Endothelial cell of umbilical vein (primary cell): ENCODE data around the gene SPO11.

Experiments used
- CTCF ChIP-seq, 2 donors: IDR thresholded peaks; 1 replicate in 1 of 2; 2 replicates in 1 of 2; pipeline ENCODE4 v1.5.1; 2011; ENCODE audit warnings: low read length in 2 of 2, mild to moderate bottlenecking in 2 of 2, moderate library complexity in 2 of 2, control low read depth in 1 of 2, inconsistent platforms in 1 of 2, low read depth in 1 of 2; ENCODE audit not compliant: insufficient read depth in 1 of 2; ENCODE audit errors: extremely low read depth in 1 of 2
- POLR2A ChIP-seq: IDR thresholded peaks from 2 replicates; pipeline ENCODE4 v1.6.1; 2012; ENCODE audit warnings: low read depth, mild to moderate bottlenecking, control low read depth, low read length
- POLR2AphosphoS5 ChIP-seq: IDR thresholded peaks from 2 replicates; pipeline ENCODE4 v1.6.1; 2012; ENCODE audit warnings: low read depth, mild to moderate bottlenecking, control low read depth, low read length, moderate library complexity; ENCODE audit not compliant: insufficient read depth

DNA sequence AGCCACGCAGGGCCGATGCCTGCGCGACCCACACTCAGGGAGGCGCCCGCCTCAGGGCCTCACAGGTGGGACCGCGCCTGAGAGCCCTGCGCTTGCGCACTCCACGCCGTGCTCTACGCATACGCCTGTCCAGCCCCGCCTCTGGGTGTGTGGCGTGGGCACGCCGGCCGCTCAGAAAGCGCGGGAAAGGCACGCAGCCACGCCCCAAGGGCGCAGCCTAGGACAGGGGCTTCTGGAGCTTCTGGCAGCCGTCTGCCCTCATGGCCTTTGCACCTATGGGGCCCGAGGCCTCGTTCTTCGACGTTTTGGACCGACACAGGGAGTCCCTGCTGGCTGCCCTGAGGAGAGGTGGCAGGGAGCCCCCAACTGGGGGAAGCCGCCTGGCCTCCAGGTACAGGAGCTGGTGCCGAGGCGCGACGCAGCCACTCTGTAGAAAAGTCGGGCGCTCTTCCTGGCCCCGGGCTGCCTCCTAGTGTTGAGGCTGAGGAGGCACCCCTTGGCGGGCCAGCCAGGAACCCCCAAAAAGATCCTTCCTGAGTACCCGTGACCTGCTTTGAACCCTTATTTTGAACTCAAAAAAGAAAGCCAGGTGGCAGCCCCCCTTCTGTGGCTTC lies at the start of gene SPO11:
- TF ChIP-seq CTCF (IDR thresholded peaks at IDR 0.05; ENCODE audit: extremely low read depth in 1 of 2, insufficient read depth in 1 of 2, low read depth in 1 of 2, low read length in 2 of 2) (no peak), POLR2AphosphoS5 (no peak), POLR2A (no peak)
